Mononuclear cell (primary cell): ENCODE results near the gene FLT3. TPM values are rescaled to one million over a fixed set of nuclear protein-coding genes. Genes with fewer than 3 reads are reported as not detected.
"Not testable (repeated sequence)": the region's sequence is repeated elsewhere in the genome, so short reads cannot be mapped to it uniquely, and the experiment has no call there.

ENCODE experiments used
- H3K27me3 ChIP-seq: 2 replicates; pipeline ENCODE4 v1.6.0; 2011; ENCODE audit warnings: low read length, control low read depth; ENCODE audit not compliant: insufficient read depth
- H3K4me1 ChIP-seq: 2 replicates; pipeline ENCODE4 v1.5.1; 2011; ENCODE audit warnings: mild to moderate bottlenecking, low read length, control low read depth; ENCODE audit not compliant: insufficient read depth
- H3K4me3 ChIP-seq: 2 replicates; pipeline ENCODE4 v1.5.1; 2011; ENCODE audit warnings: mild to moderate bottlenecking, low read length, moderate library complexity
- H3K9me3 ChIP-seq: 2 replicates; pipeline ENCODE4 v1.5.1; 2011; ENCODE audit warnings: low read depth, mild to moderate bottlenecking, control low read depth, low read length
- total RNA-seq: library from RNA; depleted of rRNA; stranded (reverse); fragments of >200 nt; gene quantifications from one replicate; pipeline ENCODE4 v1.2.3, GENCODE V29; 2012

FLT3 gene
- total RNA-seq, 1 donor, result 4.3 TPM

DNA sequence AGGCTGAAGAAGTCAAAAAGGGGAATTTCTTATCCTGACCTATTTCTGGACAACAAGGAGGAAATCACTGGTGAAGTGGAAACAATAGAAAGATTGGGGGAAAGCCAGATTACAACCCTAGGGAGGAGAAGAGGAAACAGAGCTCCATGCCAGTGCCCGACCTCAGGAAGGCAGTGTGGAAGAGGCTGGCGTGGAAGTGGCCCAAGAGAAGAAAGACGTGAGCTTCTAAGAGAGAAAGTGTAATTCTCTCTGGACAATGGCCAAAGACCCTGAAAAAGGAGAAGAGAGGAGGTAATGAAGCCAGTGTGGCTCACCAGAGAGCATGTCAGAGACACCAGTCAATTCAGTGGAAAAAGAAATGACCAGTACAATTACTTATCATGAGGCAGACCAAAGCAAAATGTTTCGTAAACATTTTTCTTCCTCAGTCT, 59.3 kb downstream of the FLT3 start:
- Histone ChIP-seq H3K27me3 (no peaks in the 10 kb centered on the region), H3K4me3 (no peak overlapping the region), H3K9me3 (no peaks in the 10 kb centered on the region), H3K4me1 (peaks cover 34% of the 10 kb centered on the region)

DNA sequence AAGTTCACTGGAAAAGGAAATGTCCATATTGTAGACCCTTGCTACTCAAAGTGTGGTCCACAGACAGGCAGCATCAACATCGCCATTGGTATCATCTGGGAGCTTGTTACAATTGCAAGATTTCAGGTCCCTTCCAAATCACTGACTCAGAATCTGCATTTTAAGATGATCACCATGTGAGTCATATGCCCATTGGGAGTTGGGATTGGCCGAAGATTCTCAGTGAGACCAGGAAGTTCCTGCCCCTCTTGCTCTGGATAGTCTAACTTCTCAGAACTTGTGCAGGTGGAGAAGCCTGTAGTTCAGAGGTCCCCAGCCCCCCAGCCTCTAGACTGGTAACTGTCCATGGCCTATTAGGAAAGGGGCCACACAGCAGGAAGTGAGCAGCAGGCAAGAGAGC, 63.0 kb downstream of the FLT3 start:
- Histone ChIP-seq H3K27me3 (no peaks in the 10 kb centered on the region), H3K4me1 (peaks cover 37% of the 10 kb centered on the region), H3K4me3 (no peak overlapping the region), H3K9me3 (no peaks in the 10 kb centered on the region)

DNA sequence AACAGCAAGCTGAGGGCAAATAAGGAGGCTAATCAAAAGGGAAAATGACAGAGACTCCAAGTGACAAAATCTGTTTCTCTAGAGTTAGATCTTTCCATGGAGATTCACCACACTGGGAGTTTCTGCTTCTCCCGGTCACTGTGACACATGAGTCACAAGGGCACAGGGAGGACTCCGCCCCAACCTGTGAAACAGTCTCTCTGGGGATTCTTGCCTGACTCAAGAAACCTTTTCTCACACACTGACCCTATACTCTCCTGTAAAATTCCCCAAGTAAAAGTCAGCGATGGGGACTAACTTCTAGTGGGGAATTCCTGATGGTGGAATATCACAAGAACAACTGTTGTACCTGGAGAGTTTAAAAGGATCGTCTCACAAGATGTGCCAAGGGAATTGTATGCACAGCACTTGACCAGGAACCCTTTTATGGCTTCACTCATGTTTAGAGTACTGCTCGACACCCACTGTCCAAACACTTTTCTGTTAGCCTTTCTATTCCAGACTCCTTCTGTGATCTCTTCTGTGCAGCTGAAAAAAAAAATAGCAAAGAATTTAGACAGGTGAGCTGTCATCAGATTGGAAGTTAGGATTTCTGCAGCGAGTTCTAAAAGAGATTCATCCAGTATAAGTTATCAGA, 65.1 kb downstream of the FLT3 start:
- Histone ChIP-seq H3K4me3 (no peak overlapping the region), H3K4me1 (peaks cover 38% of the 10 kb centered on the region), H3K9me3 (no peaks in the 10 kb centered on the region), H3K27me3 (no peaks in the 10 kb centered on the region)

DNA sequence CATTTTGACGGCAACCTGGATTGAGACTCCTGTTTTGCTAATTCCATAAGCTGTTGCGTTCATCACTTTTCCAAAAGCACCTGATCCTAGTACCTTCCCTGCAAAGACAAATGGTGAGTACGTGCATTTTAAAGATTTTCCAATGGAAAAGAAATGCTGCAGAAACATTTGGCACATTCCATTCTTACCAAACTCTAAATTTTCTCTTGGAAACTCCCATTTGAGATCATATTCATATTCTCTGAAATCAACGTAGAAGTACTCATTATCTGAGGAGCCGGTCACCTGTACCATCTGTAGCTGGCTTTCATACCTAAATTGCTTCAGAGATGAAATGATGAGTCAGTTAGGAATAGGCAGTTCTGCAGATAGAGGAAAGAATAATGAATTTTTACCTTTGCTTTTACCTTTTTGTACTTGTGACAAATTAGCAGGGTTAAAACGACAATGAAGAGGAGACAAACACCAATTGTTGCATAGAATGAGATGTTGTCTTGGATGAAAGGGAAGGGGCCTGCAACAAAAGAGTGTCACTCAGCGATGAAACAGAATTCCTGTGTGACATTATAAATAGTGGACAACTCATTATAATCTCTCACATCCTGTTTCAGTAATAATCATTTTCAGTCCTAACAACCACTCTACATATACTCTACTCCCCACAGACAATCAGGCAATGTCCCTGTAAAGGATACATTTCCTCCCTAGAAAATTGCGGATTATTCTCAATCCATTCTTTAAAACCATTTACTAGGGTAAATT, 66.3 kb downstream of the FLT3 start:
- H3K9me3 ChIP-seq, result no peaks in the 10 kb centered on the region
- H3K27me3 ChIP-seq, result no peaks in the 10 kb centered on the region
- H3K4me3 ChIP-seq, result no peak overlapping the region
- H3K4me1 ChIP-seq, result peaks cover 38% of the 10 kb centered on the region

DNA sequence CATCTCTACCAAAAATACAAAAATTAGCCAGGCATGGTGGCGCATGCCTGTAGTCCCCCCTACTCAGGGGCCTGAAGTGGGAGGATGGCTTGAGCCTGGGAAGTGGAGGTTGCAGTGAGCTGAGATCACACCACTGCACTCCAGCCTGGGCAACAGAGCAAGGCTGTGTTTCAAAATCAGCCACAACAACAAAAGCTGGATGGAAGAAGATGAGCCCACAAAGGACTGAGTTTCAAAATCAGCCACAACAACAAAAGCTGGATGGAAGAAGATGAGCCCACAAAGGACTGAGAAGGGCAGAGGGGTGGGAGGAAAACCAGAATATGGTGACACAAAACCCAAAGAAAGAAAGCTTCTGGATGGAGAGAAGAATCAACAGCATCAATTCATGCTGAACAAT, 67.9 kb downstream of the FLT3 start:
- H3K4me1 ChIP-seq, result peaks cover 33% of the 10 kb centered on the region
- H3K9me3 ChIP-seq, result not testable (repeated sequence)

DNA sequence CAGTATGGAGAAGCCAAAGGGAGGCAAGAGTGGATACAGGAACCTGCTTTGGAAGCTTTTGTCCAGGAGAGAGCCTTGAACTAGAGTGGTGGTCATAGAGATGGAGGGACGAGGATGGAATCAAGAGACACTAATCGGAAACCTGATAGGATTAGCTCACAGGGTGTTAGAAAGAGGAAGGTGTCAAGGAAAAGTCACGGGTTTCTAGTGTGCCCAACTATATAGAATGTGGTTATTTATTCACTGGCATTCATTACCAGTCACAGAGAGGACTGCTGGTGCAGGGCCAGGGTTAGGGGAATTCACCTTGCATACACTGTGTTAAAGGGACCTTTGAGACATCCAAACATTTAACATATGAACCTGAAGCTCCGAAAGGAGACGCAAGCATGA, 68.5 kb downstream of the FLT3 start:
- H3K9me3 ChIP-seq, result no peaks in the 10 kb centered on the region
- no peak overlapping the region for H3K4me3 ChIP-seq
- H3K4me1 ChIP-seq, result peaks cover 33% of the 10 kb centered on the region
- H3K27me3 ChIP-seq, result no peaks in the 10 kb centered on the region

More for the DNA sequence above, 67.9 kb downstream of the FLT3 start:
- H3K27me3 ChIP-seq, H3K4me3 ChIP-seq: not testable (repeated sequence)

DNA sequence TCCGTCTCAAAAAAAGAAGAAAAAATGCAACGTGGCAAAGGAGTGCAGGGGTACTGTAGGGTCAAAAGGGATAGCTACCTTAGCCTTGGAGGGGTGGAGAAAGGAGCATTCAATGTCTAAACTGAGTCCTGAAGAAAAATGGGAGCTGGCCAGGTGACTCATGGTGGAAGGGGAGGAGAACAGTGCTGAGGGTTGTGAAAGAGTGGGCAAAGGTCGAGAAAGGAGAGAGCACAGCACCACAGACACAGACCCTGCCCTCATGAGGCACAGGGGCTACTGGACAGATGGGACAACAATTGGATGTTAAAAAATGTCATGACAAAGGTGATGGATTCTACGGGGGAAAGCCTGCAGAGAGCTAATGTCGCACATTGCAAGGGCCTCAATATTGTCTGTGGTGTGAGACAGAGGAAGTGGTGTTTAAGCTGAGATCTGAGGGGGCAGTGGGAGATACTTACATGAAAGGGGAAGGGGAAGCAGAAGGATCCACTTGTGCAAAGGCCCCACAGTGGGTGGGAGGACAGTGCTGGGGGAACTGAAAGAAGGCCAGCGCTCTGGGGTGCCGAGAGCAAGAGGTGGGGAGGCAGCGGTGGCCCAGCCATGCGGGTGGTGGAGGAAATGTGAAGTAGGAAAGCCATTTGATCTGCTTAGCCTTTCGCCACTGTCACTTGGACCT, 69.0 kb downstream of the FLT3 start:
- Histone ChIP-seq H3K9me3 (no peaks in the 10 kb centered on the region), H3K27me3 (no peaks in the 10 kb centered on the region), H3K4me3 (no peak overlapping the region), H3K4me1 (peaks cover 33% of the 10 kb centered on the region)

DNA sequence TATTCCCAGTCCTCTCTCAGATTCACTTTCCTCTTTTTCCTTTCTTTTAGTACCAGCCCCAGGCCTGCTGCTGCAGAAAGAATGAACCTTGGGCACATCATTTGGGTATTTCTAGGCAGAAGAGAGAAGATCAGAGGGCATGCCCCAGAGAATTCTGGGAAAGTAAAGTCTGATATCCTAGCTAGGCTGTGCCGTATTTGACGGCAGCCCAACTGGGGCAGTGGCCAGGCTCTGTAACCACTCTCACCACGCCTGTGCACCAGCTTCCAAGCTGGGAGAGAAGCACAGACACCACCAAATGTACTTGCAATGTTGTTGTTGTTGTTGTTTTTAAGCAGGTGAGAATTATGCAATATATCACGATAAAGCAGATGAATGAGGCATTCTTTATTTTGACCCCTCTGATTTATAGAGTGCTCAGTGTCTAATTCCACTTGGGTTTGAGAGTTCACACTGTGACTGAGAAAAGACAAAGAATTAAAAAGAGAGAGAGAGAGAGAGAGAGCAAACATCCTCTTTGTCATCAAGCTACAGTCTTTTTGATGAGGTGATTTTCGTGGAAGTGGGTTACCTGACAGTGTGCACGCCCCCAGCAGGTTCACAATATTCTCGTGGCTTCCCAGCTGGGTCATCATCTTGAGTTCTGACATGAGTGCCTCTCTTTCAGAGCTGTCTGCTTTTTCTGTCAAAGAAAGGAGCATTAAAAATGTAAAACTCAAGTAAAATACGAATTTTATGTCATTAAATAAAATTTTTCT, 72.6 kb downstream of the FLT3 start:
- Histone ChIP-seq H3K27me3 (no peaks in the 10 kb centered on the region), H3K4me1 (peaks cover 19% of the 10 kb centered on the region), H3K4me3 (no peak overlapping the region), H3K9me3 (no peaks in the 10 kb centered on the region)

DNA sequence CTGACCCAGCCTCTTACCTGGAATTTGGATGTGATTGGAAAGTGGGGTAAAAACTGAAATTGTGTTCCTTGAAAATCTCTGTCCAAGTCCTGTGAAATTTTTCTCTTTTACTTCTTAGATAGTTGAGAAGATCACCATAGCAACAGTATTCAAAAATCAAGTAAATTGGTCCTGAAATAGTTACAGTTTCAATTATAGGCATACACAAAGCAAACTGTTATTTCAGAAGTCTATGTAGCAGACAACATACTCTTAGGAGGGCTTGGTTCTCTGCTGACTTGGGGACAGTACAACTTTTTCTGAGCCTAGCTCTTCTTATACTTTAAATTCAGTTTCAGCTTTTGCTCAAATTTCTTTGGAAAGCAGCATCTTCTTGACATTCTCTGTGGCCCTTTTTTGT, 73.3 kb downstream of the FLT3 start:
- Histone ChIP-seq H3K4me1 (peaks cover 11% of the 10 kb centered on the region), H3K27me3 (no peaks in the 10 kb centered on the region), H3K9me3 (no peaks in the 10 kb centered on the region), H3K4me3 (no peak overlapping the region)

DNA sequence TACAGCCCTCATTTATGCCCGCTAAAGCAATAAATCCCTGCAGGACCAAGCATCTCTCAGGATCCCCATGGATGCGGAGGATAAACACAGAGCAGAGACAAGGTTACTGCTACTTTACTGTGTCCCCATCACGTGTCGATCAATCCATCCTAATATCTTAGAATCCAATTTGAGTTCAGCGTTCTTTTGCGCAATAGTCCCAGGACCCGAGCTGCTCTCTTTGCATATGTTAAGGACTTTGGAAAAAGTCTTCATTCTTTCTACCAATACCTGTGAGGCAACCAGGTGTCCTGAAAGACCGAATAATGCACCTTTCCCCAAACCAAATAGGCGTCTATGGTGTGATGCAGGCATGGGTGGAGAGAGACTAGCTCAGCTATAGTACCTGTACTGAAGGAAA, 73.9 kb downstream of the FLT3 start:
- no peaks in the 10 kb centered on the region for H3K9me3 ChIP-seq
- H3K27me3 ChIP-seq, result no peaks in the 10 kb centered on the region
- peaks cover 6% of the 10 kb centered on the region for H3K4me1 ChIP-seq
- no peak overlapping the region for H3K4me3 ChIP-seq

DNA sequence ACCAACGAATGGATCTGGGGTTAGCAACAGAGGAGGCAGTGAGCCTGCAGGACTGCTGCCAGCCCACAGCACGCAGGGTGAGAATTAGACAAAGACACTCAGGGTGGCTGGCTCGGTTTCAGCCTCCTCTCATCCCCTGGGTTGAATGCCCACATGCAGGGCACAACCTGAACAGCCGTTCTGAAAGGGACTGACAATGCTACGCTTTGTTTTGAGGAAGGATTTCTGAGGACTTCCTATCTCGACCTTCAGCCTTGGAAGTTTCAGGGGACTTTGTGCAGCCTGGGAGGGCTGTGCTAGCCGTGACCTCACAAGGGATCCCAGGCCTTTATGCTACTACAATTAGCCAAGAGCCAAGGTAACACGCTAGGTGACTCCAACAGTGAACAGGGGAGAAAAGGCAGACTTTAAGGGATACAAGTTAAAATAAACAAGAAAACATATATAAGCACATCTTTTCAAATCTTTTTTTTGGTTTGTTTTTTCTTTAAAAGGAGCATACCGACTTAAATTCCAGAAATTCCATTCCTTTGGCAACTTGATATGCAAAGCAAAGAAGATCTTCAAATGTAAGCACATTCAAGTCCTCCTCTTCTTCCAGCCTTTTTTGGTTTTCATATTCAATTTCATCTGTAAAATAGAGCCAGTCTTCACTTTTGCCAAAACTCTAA, 77.4 kb downstream of the FLT3 start:
- H3K4me3 ChIP-seq, result no peak overlapping the region
- H3K27me3 ChIP-seq, result no peaks in the 10 kb centered on the region
- no peaks in the 10 kb centered on the region for H3K9me3 ChIP-seq
- H3K4me1 ChIP-seq, result no peaks in the 10 kb centered on the region

DNA sequence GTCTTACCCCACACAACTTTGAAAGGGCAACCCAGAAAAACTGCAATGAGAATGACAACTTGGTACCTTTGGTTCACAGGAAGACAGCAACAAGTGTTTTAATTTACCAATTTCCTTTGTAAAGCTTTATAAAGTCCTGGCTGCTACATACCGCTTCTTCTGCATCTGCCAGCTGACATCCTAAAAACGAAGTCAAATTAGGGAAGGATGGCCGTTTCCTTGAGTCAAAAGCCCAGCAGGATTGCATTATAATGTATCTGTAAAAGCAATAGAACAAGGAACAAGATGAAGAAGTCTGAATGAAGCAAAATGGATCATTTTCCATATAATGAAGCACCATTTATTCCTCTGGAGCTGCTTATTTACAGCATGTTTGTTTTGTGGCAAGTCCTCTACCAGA, 86.1 kb downstream of the FLT3 start:
- Histone ChIP-seq H3K4me1 (no peaks in the 10 kb centered on the region), H3K9me3 (no peaks in the 10 kb centered on the region), H3K4me3 (no peak overlapping the region), H3K27me3 (no peaks in the 10 kb centered on the region)

DNA sequence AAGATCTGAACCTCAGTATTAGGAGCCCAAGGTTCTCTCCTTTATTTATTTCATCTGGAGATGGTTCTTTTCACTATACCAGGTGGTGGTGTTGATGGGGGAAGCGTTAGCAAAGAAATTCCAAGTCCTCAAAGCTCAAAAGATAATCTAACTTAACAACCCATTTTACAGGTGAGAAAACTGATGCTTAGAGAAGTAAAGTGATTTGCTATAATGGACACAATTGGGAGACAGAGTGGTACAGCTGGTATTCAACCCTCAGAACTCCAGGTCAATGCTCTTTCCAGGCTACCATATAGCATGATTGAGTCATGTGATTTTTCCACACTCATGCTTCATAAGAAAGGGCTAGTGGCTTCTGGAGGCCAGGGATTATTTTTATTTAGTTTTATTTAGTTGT, 86.9 kb downstream of the FLT3 start:
- H3K9me3 ChIP-seq, result no peaks in the 10 kb centered on the region
- H3K4me3 ChIP-seq, result no peak overlapping the region
- no peaks in the 10 kb centered on the region for H3K4me1 ChIP-seq
- no peaks in the 10 kb centered on the region for H3K27me3 ChIP-seq

DNA sequence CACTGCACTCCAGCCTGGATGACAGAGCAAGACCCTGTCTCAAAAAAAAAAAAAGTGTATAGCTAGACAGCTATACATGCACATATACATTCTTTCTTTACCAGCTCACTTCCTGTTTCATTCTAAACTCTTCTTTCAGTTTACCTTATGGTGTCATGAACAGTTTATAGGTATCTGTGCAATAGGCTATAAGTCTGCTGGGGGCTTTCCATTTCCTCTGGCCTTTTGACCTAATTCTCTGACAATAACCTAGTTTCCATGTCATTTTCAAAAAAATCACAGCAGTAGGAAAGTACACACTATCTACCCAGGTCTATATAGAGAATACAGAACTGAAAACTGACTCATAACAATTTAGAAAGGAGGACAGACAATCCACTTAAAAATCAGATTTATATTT, 87.5 kb downstream of the FLT3 start:
- no peaks in the 10 kb centered on the region for H3K27me3 ChIP-seq
- no peaks in the 10 kb centered on the region for H3K9me3 ChIP-seq
- no peak overlapping the region for H3K4me3 ChIP-seq
- H3K4me1 ChIP-seq, result no peaks in the 10 kb centered on the region

DNA sequence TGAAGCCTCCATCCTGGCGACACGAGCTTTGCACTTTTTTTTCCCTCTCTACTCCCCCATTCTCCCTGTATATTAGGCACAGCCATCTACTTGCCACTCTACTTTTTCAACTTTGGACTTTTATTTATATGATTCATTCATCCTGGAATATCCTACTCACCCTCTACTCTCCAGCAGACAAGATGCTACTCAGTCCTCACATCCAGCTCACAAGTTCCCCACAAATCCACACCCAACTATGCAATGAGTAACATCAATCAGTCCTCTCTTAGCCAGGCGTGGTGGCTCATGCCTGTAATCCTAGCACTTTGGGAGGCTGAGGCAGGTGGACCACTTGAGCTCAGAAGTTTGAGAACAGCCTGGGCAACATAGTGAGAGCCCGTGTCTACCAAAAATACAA, 88.0 kb downstream of the FLT3 start:
- Histone ChIP-seq H3K4me3 (no peak overlapping the region), H3K4me1 (no peaks in the 10 kb centered on the region), H3K9me3 (no peaks in the 10 kb centered on the region), H3K27me3 (no peaks in the 10 kb centered on the region)
